SKM-1 (cell line): ENCODE results near the gene VAV2.

Experiments used
- DNase-seq: peaks from one replicate; lab custom pipeline; 2025; ENCODE audit not compliant: unreplicated experiment; lab: John Stamatoyannopoulos, UW

VAV2 gene

GRCh38 chr9:133991964-133992779 lies at the start of gene VAV2:
VAV2 (minus strand) TSS chr9:133992324; CDS start chr9:133992278, 46 bp downstream.
- peak; percentile 36 for DNase-seq

GRCh38 chr9:134041649-134041962 lies 49.5 kb upstream of the VAV2 start:
- DNase-seq = no peak

- DNase-seq = no peak
These were observed 48.9 kb upstream of the VAV2 start for GRCh38 chr9:134040781-134041648.

- DNase-seq = no peak
These were observed 48.0 kb upstream of the VAV2 start for GRCh38 chr9:134040176-134040565.

GRCh38 chr9:134039386-134040175 lies 47.5 kb upstream of the VAV2 start:
- DNase-seq = no peak

GRCh38 chr9:134037641-134038040 lies 45.5 kb upstream of the VAV2 start:
- no peak for DNase-seq

GRCh38 chr9:134036130-134036529 lies 44.0 kb upstream of the VAV2 start:
- no peak for DNase-seq

- DNase-seq = no peak
These were observed 43.2 kb upstream of the VAV2 start for GRCh38 chr9:134035041-134036039.

GRCh38 chr9:134034215-134035040 lies 42.3 kb upstream of the VAV2 start:
- no peak for DNase-seq

GRCh38 chr9:134033516-134034214 lies 41.5 kb upstream of the VAV2 start:
- DNase-seq = no peak

- no peak for DNase-seq
These were observed 40.5 kb upstream of the VAV2 start for GRCh38 chr9:134032456-134033222.

- DNase-seq = no peak
These were observed 39.7 kb upstream of the VAV2 start for GRCh38 chr9:134031783-134032182.

- no peak for DNase-seq
These were observed 38.8 kb upstream of the VAV2 start for GRCh38 chr9:134030821-134031470.

GRCh38 chr9:134029248-134030226 lies 37.4 kb upstream of the VAV2 start:
- DNase-seq = no peak

GRCh38 chr9:134028575-134029247 lies 36.6 kb upstream of the VAV2 start:
- DNase-seq = no peak

GRCh38 chr9:134028076-134028475 lies 36.0 kb upstream of the VAV2 start:
- no peak for DNase-seq
